IPS-15b (cell line): ENCODE measurements around the gene IARS1.

Experiments used
- H3K27me3 ChIP-seq: one replicate; pipeline ENCODE4 v1.6.1; 2013; ENCODE audit warnings: low read length; ENCODE audit not compliant: control insufficient read depth, insufficient read depth
- H3K36me3 ChIP-seq: one replicate; pipeline ENCODE4 v1.6.1; 2013; ENCODE audit warnings: low read length; ENCODE audit not compliant: control insufficient read depth, insufficient read depth
- H3K4me1 ChIP-seq: one replicate; pipeline ENCODE4 v1.6.1; 2013; ENCODE audit warnings: mild to moderate bottlenecking, low read length; ENCODE audit not compliant: control insufficient read depth, insufficient read depth
- H3K4me3 ChIP-seq: one replicate; pipeline ENCODE4 v1.5.1; 2013; ENCODE audit warnings: low read depth, low read length
- H3K9ac ChIP-seq: one replicate; pipeline ENCODE4 v1.6.1; 2013; ENCODE audit warnings: low read depth, mild to moderate bottlenecking, low read length
- H3K9me3 ChIP-seq: one replicate; pipeline ENCODE4 v1.6.1; 2013; ENCODE audit warnings: mild to moderate bottlenecking, low read length; ENCODE audit not compliant: control insufficient read depth, insufficient read depth

IARS1 gene

DNA sequence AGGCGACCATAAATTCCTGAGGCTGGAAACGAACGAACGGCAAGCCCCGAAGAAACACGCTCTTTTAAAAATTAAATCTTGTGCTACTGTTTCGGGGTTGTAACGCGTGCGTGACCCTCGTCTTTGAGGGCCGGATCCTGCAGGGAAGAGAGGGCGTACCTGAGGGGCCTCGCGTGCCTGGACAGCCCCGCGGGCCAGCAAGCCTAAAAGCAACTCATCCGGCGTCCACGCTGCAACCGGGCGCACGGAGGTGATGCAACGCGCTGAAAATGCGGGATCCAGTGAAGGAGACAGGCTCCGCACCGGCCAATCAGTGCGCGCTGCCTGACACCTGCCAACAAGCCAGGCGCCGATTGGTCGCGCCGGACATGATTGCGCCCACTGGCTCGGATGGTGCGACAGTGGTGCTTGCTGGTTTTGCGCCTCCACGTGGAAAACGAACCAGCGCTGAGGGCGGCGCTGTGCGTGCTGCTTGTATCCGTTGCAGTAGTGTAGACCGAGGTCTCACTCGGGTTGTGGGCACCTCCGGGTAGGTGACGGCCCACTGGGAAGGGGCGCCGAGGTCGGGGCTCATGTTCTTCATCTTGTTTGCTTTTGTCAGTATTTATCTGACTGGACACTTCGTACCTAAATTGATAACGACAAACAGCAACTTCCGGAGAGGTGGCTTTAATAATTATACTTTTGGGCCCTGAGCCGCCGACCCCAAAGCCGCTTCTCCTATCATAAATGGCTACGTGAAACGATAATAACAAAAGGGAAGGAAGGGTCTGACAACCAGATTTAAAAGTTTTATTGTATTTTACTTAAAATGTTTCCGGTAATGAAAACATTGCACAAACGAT, at the start of gene IARS1:
Gene IARS1 (minus strand): TSS at position 246 of the 845 bp plus-strand sequence. CDS start 4,278 bp downstream, outside the sequence.
- Histone ChIP-seq H3K9me3 (no peaks in the 10 kb centered on the region), H3K4me1 (no peaks in the 10 kb centered on the region), H3K36me3 (no peaks in the 10 kb centered on the region), H3K4me3 (peak within 1 kb of the TSS; percentile 80), H3K9ac (peak within 1 kb of the TSS; percentile 92), H3K27me3 (no peaks in the 10 kb centered on the region)

DNA sequence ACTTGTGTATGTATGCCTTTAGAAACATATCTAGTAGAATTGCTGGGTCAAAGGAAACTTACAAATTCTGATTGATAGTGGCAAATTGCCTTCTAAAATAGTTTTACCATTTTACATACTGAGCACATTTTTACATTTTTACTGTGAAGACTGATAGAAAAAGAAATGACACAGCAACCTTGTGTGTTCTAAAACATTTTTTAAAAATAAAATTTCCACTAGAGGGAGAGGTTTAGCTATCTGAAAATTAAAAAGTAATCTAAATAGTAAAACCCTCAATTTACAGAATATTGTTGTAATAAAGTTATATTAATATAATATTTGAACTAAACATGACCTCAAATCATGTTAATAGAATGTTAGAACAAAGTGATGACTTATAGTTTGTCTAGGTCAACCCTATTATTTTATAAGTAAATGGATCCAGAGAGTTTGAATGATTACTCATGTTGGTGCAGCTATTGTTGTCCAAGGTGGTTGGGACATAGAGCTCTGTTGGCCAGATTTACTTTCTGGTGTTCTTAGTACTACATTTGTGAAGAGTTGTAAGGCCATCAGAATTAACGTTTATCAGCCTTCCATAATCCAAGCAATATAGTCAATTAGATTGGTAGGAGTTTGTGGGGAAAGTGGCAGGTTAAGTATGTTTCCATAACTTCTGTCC, 49.5 kb upstream of the IARS1 start:
- H3K4me1 ChIP-seq = peaks cover 4% of the 10 kb centered on the region
- H3K9me3 ChIP-seq = no peaks in the 10 kb centered on the region
- H3K9ac ChIP-seq = no peak overlapping the region
- H3K4me3 ChIP-seq = no peak overlapping the region
- H3K27me3 ChIP-seq = no peaks in the 10 kb centered on the region
- no peaks in the 10 kb centered on the region for H3K36me3 ChIP-seq

DNA sequence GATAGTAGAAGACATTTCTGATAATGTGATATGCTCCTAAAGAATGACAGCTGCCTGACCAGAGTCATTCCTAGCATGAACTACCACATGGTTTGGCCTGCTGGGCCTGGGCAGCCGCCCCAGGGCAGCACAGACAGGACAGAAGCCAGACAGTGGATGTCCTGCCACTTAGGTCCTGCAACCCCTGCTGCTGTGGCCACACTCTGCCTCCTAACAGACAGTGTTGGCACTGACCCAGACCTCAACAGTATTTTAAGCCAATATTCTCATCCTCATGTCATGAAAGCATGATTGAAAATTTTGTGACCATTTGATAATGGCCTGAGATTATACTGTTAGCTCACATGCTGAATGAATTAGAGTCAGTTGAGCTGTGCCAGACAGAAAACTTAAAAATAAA, 48.1 kb upstream of the IARS1 start:
- peaks cover 4% of the 10 kb centered on the region for H3K4me1 ChIP-seq
- H3K9me3 ChIP-seq = no peaks in the 10 kb centered on the region
- H3K9ac ChIP-seq = no peak overlapping the region
- H3K36me3 ChIP-seq = no peaks in the 10 kb centered on the region
- no peaks in the 10 kb centered on the region for H3K27me3 ChIP-seq
- no peak overlapping the region for H3K4me3 ChIP-seq

DNA sequence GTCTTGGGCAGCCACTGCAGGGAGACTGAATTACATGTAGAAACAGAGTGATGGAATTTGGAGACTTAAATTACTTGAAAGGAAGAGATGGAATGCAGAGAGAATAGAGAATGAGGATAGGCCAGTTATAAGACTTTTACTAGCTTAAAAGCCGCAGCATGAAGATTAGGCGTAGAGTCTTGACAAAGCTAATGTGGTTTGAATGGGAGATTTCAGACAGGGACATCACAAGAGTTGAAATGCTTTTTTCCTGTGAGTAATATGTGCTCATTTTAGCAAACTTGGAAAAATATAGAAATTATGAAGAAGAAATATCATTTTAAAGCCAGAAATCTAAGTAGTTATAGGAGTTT, 39.8 kb upstream of the IARS1 start:
- Histone ChIP-seq H3K9ac (no peak overlapping the region), H3K9me3 (no peaks in the 10 kb centered on the region), H3K36me3 (no peaks in the 10 kb centered on the region), H3K4me1 (no peaks in the 10 kb centered on the region), H3K4me3 (no peak overlapping the region), H3K27me3 (no peaks in the 10 kb centered on the region)

DNA sequence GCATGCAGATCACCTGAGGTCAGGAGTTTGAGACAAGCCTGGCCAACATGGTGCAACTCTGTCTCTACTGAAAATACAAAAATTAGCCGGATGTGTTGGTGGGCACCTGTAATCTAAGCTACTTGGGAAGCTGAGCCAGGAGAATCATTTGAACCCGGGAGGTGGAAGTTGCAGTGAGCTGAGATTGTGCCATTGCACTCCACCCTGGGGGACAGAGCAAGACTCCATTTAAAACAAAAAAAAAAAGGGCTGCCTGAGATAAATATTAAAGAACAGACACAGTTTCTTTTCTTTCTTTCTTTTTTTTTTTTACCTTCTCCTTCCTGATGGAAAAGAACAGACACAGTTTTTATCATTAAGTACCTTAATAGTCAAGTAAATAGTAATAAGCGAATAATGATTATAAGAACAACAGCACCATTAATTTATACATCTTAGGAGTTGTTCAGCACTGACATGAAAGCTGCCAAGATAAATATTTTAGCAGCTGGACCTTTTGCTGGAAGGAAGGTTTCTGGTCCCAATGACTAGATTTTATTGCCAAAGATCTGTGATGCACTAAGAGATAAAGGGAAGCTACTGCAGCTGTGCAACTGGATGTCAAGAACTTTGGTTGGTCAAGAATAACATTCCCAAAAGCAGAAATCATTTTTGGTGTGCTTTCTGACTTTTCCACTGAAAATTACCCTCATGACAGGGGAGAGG, 39.2 kb upstream of the IARS1 start:
- Histone ChIP-seq H3K27me3 (no peaks in the 10 kb centered on the region), H3K4me3 (no peak overlapping the region), H3K36me3 (no peaks in the 10 kb centered on the region), H3K9ac (no peak overlapping the region), H3K4me1 (no peaks in the 10 kb centered on the region), H3K9me3 (no peaks in the 10 kb centered on the region)

DNA sequence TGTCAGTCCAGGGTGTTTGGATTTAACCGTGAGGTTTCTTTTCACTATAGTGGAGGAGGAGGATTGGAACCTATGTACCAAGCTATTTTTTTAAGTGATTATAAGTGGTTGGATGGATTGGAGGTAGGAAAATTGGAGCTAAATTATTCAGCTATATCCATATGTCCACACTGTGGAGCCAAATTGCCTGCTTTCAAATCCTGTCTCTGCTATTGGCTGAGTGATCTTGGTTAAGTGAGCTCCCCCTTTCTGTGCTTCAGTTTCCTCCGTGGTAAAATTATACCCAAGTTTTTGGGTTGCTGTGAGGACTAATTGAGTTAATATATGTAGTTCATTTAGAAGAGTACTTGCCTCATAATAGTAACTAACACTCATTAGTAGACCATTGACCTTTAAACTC, 34.7 kb upstream of the IARS1 start:
- no peaks in the 10 kb centered on the region for H3K9me3 ChIP-seq
- no peak overlapping the region for H3K9ac ChIP-seq
- no peaks in the 10 kb centered on the region for H3K27me3 ChIP-seq
- H3K36me3 ChIP-seq = no peaks in the 10 kb centered on the region
- H3K4me3 ChIP-seq = no peak overlapping the region
- peaks cover 2% of the 10 kb centered on the region for H3K4me1 ChIP-seq

DNA sequence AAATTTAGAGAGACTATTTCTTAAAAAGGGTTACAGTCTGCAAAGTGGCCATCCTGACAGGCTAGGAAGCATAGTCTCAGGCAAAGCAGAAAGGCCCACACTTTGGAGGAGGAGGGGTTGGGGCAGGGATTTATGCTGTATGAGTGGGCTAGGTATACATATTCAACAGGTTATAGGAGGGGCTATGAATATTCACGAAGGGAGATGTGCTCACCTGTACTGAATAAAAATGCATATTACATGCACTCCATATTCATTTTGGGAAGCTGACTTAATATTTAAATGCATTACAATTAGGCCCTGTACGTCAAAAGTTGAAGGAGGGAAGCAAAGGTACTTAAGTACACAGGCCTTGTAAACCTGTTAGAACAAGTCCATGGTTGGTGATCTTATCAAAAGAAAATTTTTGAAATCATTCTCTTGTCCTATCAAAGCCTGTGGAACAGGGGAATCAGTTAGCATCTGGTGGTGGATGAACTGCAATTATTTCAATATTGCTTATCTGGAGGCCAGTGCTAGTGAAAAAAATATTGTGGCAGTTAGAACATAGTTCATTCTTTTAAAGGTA, 33.9 kb upstream of the IARS1 start:
- Histone ChIP-seq H3K4me1 (peaks cover 2% of the 10 kb centered on the region), H3K9me3 (no peaks in the 10 kb centered on the region), H3K9ac (no peak overlapping the region), H3K27me3 (no peaks in the 10 kb centered on the region), H3K36me3 (no peaks in the 10 kb centered on the region), H3K4me3 (no peak overlapping the region)

DNA sequence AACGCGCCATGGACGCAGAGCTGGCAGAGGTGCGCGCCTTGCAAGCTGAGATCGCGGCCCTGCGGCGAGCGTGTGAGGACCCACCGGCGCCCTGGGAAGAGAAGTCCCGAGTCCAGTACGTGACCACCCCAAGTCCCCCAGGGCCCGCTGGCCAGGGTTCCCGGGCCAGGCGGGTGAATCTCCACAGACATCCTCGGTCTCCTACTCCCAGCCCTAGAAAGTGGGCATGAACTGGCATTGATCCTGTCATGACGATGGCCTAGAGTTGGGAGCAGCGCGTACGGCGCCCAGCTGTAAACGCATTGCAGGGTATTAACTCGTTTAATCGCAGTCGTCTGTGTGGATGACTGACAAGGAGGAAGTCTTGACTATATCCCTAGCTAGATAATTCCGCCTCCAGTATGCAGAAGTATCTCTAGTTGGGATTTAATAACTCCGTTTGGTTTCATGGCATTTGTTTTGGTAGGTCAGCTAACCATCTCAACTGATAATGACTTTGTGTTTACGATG, 32.5 kb upstream of the IARS1 start:
- Histone ChIP-seq H3K9ac (peak overlapping the region; percentile 99), H3K27me3 (no peaks in the 10 kb centered on the region), H3K4me1 (peaks cover 2% of the 10 kb centered on the region)

DNA sequence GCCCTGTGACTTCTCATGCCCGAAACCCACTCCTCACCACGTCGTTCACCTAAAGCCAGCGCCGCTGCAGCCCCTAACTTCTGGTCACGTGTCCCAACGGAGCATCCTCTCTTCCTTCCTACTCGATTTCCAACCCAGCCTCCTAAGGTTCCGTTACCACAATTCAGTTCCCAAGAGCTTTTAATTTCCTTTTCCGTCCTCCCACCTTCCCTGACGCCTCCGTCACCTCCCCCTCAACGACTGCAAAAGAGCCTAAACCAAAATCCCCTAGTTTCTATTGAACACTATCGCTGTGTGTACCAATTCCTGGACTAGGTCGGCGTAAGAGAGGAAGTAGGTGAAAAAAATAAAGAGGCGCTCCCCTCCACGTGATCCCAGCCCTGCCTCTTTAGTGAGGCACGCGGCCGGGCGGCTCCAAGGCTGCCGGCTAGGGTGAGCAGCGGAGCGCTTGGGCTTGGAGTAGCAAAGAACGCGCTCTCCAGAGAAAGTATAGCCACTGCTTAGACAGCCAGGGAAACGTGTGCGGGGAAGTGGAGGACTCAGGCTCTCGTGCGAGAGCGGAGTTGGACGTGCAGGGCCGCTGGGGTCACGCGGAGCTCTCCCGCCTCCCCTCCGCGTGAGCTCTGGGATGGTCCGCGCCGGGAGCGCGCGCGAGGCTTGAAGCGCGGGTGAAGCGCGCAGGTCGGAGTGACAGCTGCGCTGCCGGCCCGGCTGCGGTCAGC, 31.9 kb upstream of the IARS1 start, which contains the start of the genes CENPP and NOL8:
Gene CENPP (plus strand): TSS at position 685 of the 722 bp plus-strand sequence.
Gene NOL8 (minus strand): TSS at position 82 of the 722 bp plus-strand sequence. CDS start 1,189 bp downstream, outside the sequence.
- Histone ChIP-seq H3K4me3 (peak within 1 kb of the TSS; percentile 81), H3K36me3 (no peaks in the 10 kb centered on the region), H3K4me1 (peaks cover 2% of the 10 kb centered on the region), H3K9me3 (no peaks in the 10 kb centered on the region), H3K9ac (peak within 1 kb of the TSS; percentile 99), H3K27me3 (no peaks in the 10 kb centered on the region)

More for the DNA sequence above, 32.5 kb upstream of the IARS1 start:
- H3K9me3 ChIP-seq = no peaks in the 10 kb centered on the region
- peak overlapping the region; percentile 81 for H3K4me3 ChIP-seq
- no peaks in the 10 kb centered on the region for H3K36me3 ChIP-seq

DNA sequence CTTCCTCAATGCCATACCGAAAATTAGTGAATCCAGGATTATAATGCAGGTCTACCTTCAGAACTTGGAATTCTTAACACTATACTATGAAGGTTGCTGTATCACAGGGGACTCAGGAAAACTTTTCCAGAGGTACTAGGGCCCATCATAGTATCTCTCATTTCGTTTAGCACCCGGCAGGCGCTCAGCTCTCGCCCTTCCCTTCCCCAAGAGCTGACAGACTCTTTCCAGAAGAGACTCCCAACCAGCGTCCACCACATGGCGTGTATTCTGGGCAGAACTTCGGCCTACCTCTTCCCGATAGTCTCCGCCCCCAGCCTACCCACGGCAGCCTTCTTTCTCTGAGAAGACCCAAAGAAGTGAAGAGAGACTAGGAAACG, 31.4 kb upstream of the IARS1 start:
- H3K9ac ChIP-seq = peak overlapping the region; percentile 99
- peak overlapping the region; percentile 81 for H3K4me3 ChIP-seq
- H3K27me3 ChIP-seq = no peaks in the 10 kb centered on the region
- H3K36me3 ChIP-seq = peaks cover 3% of the 10 kb centered on the region
- H3K4me1 ChIP-seq = peaks cover 2% of the 10 kb centered on the region
- H3K9me3 ChIP-seq = no peaks in the 10 kb centered on the region

DNA sequence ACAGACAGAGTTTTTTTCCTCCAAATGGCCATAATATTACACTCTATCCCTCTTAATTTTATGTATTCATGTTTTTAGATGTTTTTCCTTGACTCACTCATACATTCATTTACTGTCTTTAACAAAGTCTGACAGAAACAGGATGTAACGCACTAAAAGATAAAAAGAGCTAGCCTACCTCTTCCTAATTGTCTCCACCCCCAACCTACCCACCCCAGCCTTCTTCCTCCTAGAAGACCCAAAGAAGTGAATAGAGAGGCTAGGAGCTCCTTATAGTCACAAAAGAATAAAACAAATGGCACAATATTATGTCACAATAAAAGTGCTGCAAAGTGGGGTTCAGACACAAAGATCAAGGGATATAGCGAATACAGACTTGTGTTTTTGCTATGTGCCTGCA, 30.9 kb upstream of the IARS1 start:
- Histone ChIP-seq H3K4me1 (peaks cover 2% of the 10 kb centered on the region), H3K9me3 (no peaks in the 10 kb centered on the region), H3K27me3 (no peaks in the 10 kb centered on the region), H3K36me3 (peaks cover 3% of the 10 kb centered on the region), H3K9ac (peak overlapping the region; percentile 99), H3K4me3 (peak overlapping the region; percentile 81)
